HEK293 (cell line): ENCODE results near the gene UFM1.

Experiments used
- CTCF ChIA-PET: fragments of 350-600 bp; formaldehyde crosslinking; extraction: SDS; loops from one replicate; lab custom pipeline; 2021; ENCODE audit warnings: antibody characterized with exemption; lab: Yijun Ruan, JAX
- POLR2A ChIA-PET: fragments of 300-600 bp; formaldehyde crosslinking; extraction: SDS; loops from one replicate; lab custom pipeline; 2020; ENCODE audit warnings: antibody characterized with exemption, inconsistent platforms; lab: Yijun Ruan, JAX
- H3K27ac ChIP-seq: fragments of 200-500 bp; sonication (Bioruptor generic); 2 replicates; pipeline ENCODE4 v1.5.1; 2014; ENCODE audit warnings: low read depth, low read length, control low read depth, inconsistent platforms; ENCODE audit errors: extremely low read depth
- H3K36me3 ChIP-seq, 2 experiments: fragments of 200-500 bp in 1 of 2; sonication (Bioruptor generic) in 1 of 2; 1 replicate in 1 of 2; 2 replicates in 1 of 2; pipeline ENCODE4 v1.5.1; 2014 to 2017; ENCODE audit warnings: inconsistent platforms in 2 of 2, low read length in 2 of 2; ENCODE audit not compliant: control insufficient read depth in 2 of 2, insufficient read depth in 1 of 2
- H3K4me1 ChIP-seq: fragments of 200-500 bp; sonication (Bioruptor generic); 2 replicates; pipeline ENCODE4 v1.5.1; 2014; ENCODE audit warnings: mild to moderate bottlenecking, low read length, inconsistent platforms; ENCODE audit not compliant: control insufficient read depth, insufficient read depth
- H3K4me3 ChIP-seq: 2 replicates; pipeline ENCODE4 v1.5.1; 2011; ENCODE audit warnings: low read depth, mild to moderate bottlenecking, control low read depth, low read length, moderate library complexity
- H3K9me3 ChIP-seq: fragments of 200-500 bp; sonication (Bioruptor generic); 2 replicates; pipeline ENCODE4 v1.5.1; 2014; ENCODE audit warnings: low read depth, low read length, inconsistent platforms; ENCODE audit not compliant: control insufficient read depth, insufficient read depth
- ATF2 ChIP-seq: fragments of 450-650 bp; formaldehyde crosslinking; IDR thresholded peaks from 2 replicates; pipeline ENCODE4 v1.5.1; 2016; ENCODE audit warnings: missing biosample characterization, missing genetic modification characterization, low read depth
- GLIS2 ChIP-seq: fragments of 450-650 bp; formaldehyde crosslinking; IDR thresholded peaks from 2 replicates; pipeline ENCODE4 v1.5.1; 2016; ENCODE audit warnings: missing biosample characterization, missing genetic modification characterization
- HOXC10 ChIP-seq: sonication (generic); formaldehyde crosslinking; IDR thresholded peaks from 2 replicates; pipeline ENCODE4 v1.8.1; 2023; ENCODE audit warnings: mild to moderate bottlenecking, missing genetic modification reagents
- OSR2 ChIP-seq: fragments of 450-650 bp; formaldehyde crosslinking; IDR thresholded peaks from 2 replicates; pipeline ENCODE4 v1.5.1; 2016; ENCODE audit warnings: missing biosample characterization, missing genetic modification characterization
- SALL2 ChIP-seq: fragments of 450-650 bp; formaldehyde crosslinking; IDR thresholded peaks from 2 replicates; pipeline ENCODE4 v1.5.0; 2017; ENCODE audit warnings: missing biosample characterization, mild to moderate bottlenecking, missing genetic modification characterization, borderline replicate concordance
- SETDB1 ChIP-seq: IDR thresholded peaks from one replicate; pipeline ENCODE4 v1.6.1; 2017; ENCODE audit warnings: mild to moderate bottlenecking, low read length, moderate library complexity, mixed read lengths; ENCODE audit not compliant: insufficient read length
- ZEB2 ChIP-seq: fragments of 450-650 bp; formaldehyde crosslinking; IDR thresholded peaks from 2 replicates; pipeline ENCODE4 v1.5.1; 2016; ENCODE audit warnings: missing biosample characterization, missing genetic modification characterization
- ZFP69B ChIP-seq: fragments of 450-650 bp; formaldehyde crosslinking; IDR thresholded peaks from 2 replicates; pipeline ENCODE4 v1.5.1; 2016; ENCODE audit warnings: missing biosample characterization, missing genetic modification characterization
- ZNF132 ChIP-seq: fragments of 450-650 bp; formaldehyde crosslinking; IDR thresholded peaks from 2 replicates; pipeline ENCODE4 v1.5.1; 2017; ENCODE audit warnings: missing biosample characterization, missing genetic modification characterization, borderline replicate concordance
- ZNF146 ChIP-seq: fragments of 450-650 bp; formaldehyde crosslinking; IDR thresholded peaks from 2 replicates; pipeline ENCODE4 v1.5.1; 2016; ENCODE audit warnings: missing biosample characterization, missing genetic modification characterization
- ZNF148 ChIP-seq: fragments of 450-650 bp; formaldehyde crosslinking; IDR thresholded peaks from 2 replicates; pipeline ENCODE4 v1.5.0; 2017; ENCODE audit warnings: missing biosample characterization, missing genetic modification characterization, borderline replicate concordance
- ZNF157 ChIP-seq: fragments of 450-650 bp; formaldehyde crosslinking; IDR thresholded peaks from 2 replicates; pipeline ENCODE4 v1.5.1; 2016; ENCODE audit warnings: missing biosample characterization, missing genetic modification characterization
- ZNF169 ChIP-seq: fragments of 450-650 bp; formaldehyde crosslinking; IDR thresholded peaks from 2 replicates; pipeline ENCODE4 v1.5.1; 2016; ENCODE audit warnings: missing biosample characterization, missing genetic modification characterization
- ZNF19 ChIP-seq: fragments of 450-650 bp; formaldehyde crosslinking; IDR thresholded peaks from 2 replicates; pipeline ENCODE4; 2016; ENCODE audit warnings: missing biosample characterization, missing genetic modification characterization, low read depth
- ZNF24 ChIP-seq: fragments of 450-650 bp; formaldehyde crosslinking; IDR thresholded peaks from 2 replicates; pipeline ENCODE4 v1.5.1; 2016; ENCODE audit warnings: missing biosample characterization, missing genetic modification characterization
- ZNF292 ChIP-seq: fragments of 450-650 bp; formaldehyde crosslinking; IDR thresholded peaks from 2 replicates; pipeline ENCODE4 v1.5.1; 2016; ENCODE audit warnings: low read depth, missing biosample characterization, missing genetic modification characterization, borderline replicate concordance
- ZNF302 ChIP-seq: fragments of 450-650 bp; formaldehyde crosslinking; IDR thresholded peaks from 2 replicates; pipeline ENCODE4 v1.5.1; 2016; ENCODE audit warnings: missing biosample characterization, missing genetic modification characterization, low read depth
- ZNF514 ChIP-seq: fragments of 450-650 bp; formaldehyde crosslinking; IDR thresholded peaks from 2 replicates; pipeline ENCODE4 v1.5.1; 2016; ENCODE audit warnings: missing biosample characterization, missing genetic modification characterization
- ZNF544 ChIP-seq: fragments of 450-650 bp; formaldehyde crosslinking; IDR thresholded peaks from 2 replicates; pipeline ENCODE4 v1.5.0; 2017; ENCODE audit warnings: missing biosample characterization, missing genetic modification characterization
- ZNF585B ChIP-seq: fragments of 450-650 bp; formaldehyde crosslinking; IDR thresholded peaks from 2 replicates; pipeline ENCODE4 v1.5.1; 2016; ENCODE audit warnings: missing biosample characterization, missing genetic modification characterization
- ZNF626 ChIP-seq: fragments of 450-650 bp; sonication (Bioruptor Pico); formaldehyde crosslinking; IDR thresholded peaks from 2 replicates; pipeline ENCODE4 v1.5.1; 2018; ENCODE audit warnings: missing biosample characterization, missing genetic modification characterization, inconsistent platforms
- ZNF664 ChIP-seq: fragments of 450-650 bp; formaldehyde crosslinking; IDR thresholded peaks from 2 replicates; pipeline ENCODE4 v1.5.1; 2016; ENCODE audit warnings: missing biosample characterization, missing genetic modification characterization
- ZNF792 ChIP-seq: fragments of 450-650 bp; formaldehyde crosslinking; IDR thresholded peaks from 2 replicates; pipeline ENCODE4 v1.5.1; 2016; ENCODE audit warnings: missing biosample characterization, missing genetic modification characterization
- ZSCAN5A ChIP-seq: fragments of 450-650 bp; formaldehyde crosslinking; IDR thresholded peaks from 2 replicates; pipeline ENCODE4 v1.5.1; 2016; ENCODE audit warnings: missing biosample characterization, missing genetic modification characterization
- TF ChIP-seq, protein P1 (sequence below): fragments of 450-650 bp; formaldehyde crosslinking; IDR thresholded peaks from 2 replicates; pipeline ENCODE4 v1.5.1; 2016; ENCODE audit warnings: missing biosample characterization, missing genetic modification characterization
- TF ChIP-seq, protein P2 (sequence below): fragments of 450-650 bp; formaldehyde crosslinking; IDR thresholded peaks from 2 replicates; pipeline ENCODE4 v1.5.1; 2016; ENCODE audit warnings: missing biosample characterization, missing genetic modification characterization

Gene UFM1

GRCh38 chr13:38316129-38316528 is 33.5 kb upstream of the UFM1 start:
- H3K27ac ChIP-seq = no peak overlapping the region
- H3K36me3 ChIP-seq = no peaks in the 10 kb centered on the region
- TF ChIP-seq HOXC10 (CRISPR knock-in tag) = no peak
- TF ChIP-seq OSR2 = no peak
- no peak for TF ChIP-seq ZNF626 (tag by site-specific recombination)
- TF ChIP-seq ZNF169 (tag by site-specific recombination) = no peak
- no peak for TF ChIP-seq ZNF544 (tag by site-specific recombination)
- no peak for TF ChIP-seq ZNF132 (tag by site-specific recombination)
- no peak for TF ChIP-seq ATF2 (tag by site-specific recombination)
- TF ChIP-seq ZNF148 (tag by site-specific recombination) = no peak
- TF ChIP-seq ZNF292 = no peak
- no peak for TF ChIP-seq ZNF514 (tag by site-specific recombination)
- TF ChIP-seq ZNF302 (tag by site-specific recombination) = no peak
- TF ChIP-seq ZNF146 (tag by site-specific recombination) = no peak
- no peak for TF ChIP-seq ZFP69B (tag by site-specific recombination)
- no peak for TF ChIP-seq SALL2 (tag by site-specific recombination)
- no peak overlapping the region for H3K4me3 ChIP-seq
- ChIA-PET POLR2A (no interaction called here), CTCF (no interaction called here)
- H3K9me3 ChIP-seq = no peaks in the 10 kb centered on the region
- no peaks in the 10 kb centered on the region for H3K4me1 ChIP-seq

- CTCF ChIA-PET = no interaction called here
- no peak overlapping the region for H3K4me3 ChIP-seq
- POLR2A ChIA-PET = no interaction called here
- TF ChIP-seq ZSCAN5A (tag by site-specific recombination) (no peak), ZNF19 (tag by site-specific recombination) (no peak), ZNF157 (tag by site-specific recombination) (no peak), ZNF585B (no peak), ZNF24 (tag by site-specific recombination) (no peak), ZEB2 (tag by site-specific recombination) (no peak), ZNF792 (tag by site-specific recombination) (no peak), ZNF148 (tag by site-specific recombination) (no peak), ZNF664 (tag by site-specific recombination) (no peak), GLIS2 (tag by site-specific recombination) (no peak), SETDB1 (no peak)
- TF ChIP-seq, protein P1, sequence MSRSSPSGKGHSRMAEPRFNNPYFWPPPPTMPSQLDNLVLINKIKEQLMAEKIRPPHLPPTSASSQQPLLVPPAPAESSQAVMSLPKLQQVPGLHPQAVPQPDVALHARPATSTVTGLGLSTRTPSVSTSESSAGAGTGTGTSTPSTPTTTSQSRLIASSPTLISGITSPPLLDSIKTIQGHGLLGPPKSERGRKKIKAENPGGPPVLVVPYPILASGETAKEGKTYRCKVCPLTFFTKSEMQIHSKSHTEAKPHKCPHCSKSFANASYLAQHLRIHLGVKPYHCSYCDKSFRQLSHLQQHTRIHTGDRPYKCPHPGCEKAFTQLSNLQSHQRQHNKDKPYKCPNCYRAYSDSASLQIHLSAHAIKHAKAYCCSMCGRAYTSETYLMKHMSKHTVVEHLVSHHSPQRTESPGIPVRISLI (tag by site-specific recombination) = no peak
- TF ChIP-seq, protein P2, sequence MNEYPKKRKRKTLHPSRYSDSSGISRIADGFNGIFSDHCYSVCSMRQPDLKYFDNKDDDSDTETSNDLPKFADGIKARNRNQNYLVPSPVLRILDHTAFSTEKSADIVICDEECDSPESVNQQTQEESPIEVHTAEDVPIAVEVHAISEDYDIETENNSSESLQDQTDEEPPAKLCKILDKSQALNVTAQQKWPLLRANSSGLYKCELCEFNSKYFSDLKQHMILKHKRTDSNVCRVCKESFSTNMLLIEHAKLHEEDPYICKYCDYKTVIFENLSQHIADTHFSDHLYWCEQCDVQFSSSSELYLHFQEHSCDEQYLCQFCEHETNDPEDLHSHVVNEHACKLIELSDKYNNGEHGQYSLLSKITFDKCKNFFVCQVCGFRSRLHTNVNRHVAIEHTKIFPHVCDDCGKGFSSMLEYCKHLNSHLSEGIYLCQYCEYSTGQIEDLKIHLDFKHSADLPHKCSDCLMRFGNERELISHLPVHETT (tag by site-specific recombination) = no peak
Measured at GRCh38 chr13:38321654-38322053, 28.0 kb upstream of the UFM1 start.

More at GRCh38 chr13:38321654-38322053, 28.0 kb upstream of the UFM1 start:
- Histone ChIP-seq H3K4me1 (no peaks in the 10 kb centered on the region), H3K27ac (no peak overlapping the region), H3K9me3 (no peaks in the 10 kb centered on the region), H3K36me3 (no peaks in the 10 kb centered on the region)
